GM12878 (cell line): ENCODE data around the gene PJA1. TPM values are rescaled to one million over a fixed set of nuclear protein-coding genes. Genes with fewer than 3 reads are reported as not detected.

Experiments
- ATAC-seq: fragments of 200-7000 bp; cut with Tn5 transposase; 3 replicates; pipeline ENCODE4 v1.9.1; 2020; ENCODE audit warnings: mild to moderate bottlenecking, moderate library complexity
- BruUV-seq: library from RNA; stranded (reverse); fragments of 400-500 nt; replicated peaks from 2 replicates; lab custom pipeline; 2021; lab: Mats Ljungman, UMichigan
- CTCF ChIA-PET: fragments of 300-600 bp; sonication (Branson Sonifier 250); formaldehyde crosslinking; extraction: SDS; loops from one replicate; lab custom pipeline; 2021; ENCODE audit warnings: inconsistent platforms; lab: Yijun Ruan, JAX
- POLR2A ChIA-PET: fragments of 350-600 bp; formaldehyde crosslinking; extraction: SDS; loops from one replicate; lab custom pipeline; 2021; ENCODE audit warnings: inconsistent platforms; lab: Charles Lee
- RAD21 ChIA-PET: fragments of 300-600 bp; sonication (Branson Sonifier 250); formaldehyde crosslinking; loops from one replicate; lab custom pipeline; 2023; ENCODE audit warnings: antibody characterized with exemption; ENCODE audit not compliant: unreplicated experiment; lab: Charles Lee
- SMC1A ChIA-PET: fragments of 300-600 bp; sonication (Branson Sonifier 250); formaldehyde crosslinking; loops from one replicate; lab custom pipeline; 2023; ENCODE audit not compliant: unreplicated experiment, uncharacterized antibody; lab: Charles Lee
- DNase-seq: peaks from one replicate; pipeline ENCODE4 v3.0.0-alpha.2; 2011; ENCODE audit warnings: low read depth, low spot score
- FAIRE-seq: peaks from 3 replicates; lab custom pipeline; 2011; peaks lifted over from hg19 to GRCh38; lab: Jason Lieb, UNC
- H2AFZ ChIP-seq: 2 replicates; pipeline ENCODE4 v1.6.0; 2011; ENCODE audit warnings: low read depth, low read length, control low read depth; ENCODE audit not compliant: control insufficient read depth
- H3K27ac ChIP-seq: 2 replicates; pipeline ENCODE4 v1.5.1; 2011; ENCODE audit warnings: control low read depth; ENCODE audit not compliant: control insufficient read depth, insufficient read depth
- H3K27me3 ChIP-seq, 2 experiments: replicated peaks in 1 of 2; 2 replicates each; pipeline versions ENCODE4 v1.6.0 to v1.6.1; 2011; ENCODE audit warnings: low read length in 1 of 2; ENCODE audit not compliant: control insufficient read depth in 2 of 2, insufficient read depth in 2 of 2
- H3K36me3 ChIP-seq, 2 experiments: 2 replicates each; pipeline ENCODE4 v1.5.1; 2011; ENCODE audit warnings: low read length in 1 of 2; ENCODE audit not compliant: control insufficient read depth in 2 of 2, insufficient read depth in 2 of 2
- H3K4me1 ChIP-seq: 2 replicates; pipeline ENCODE4 v1.6.1; 2011; ENCODE audit warnings: mild to moderate bottlenecking, low read length, moderate library complexity, mixed read lengths; ENCODE audit not compliant: control insufficient read depth, insufficient read depth
- H3K4me2 ChIP-seq: 2 replicates; pipeline ENCODE4 v1.6.0; 2011; ENCODE audit warnings: control low read depth; ENCODE audit not compliant: control insufficient read depth, insufficient read depth
- H3K4me3 ChIP-seq: fragments of 200-600 bp; sonication (generic); 2 replicates; pipeline ENCODE4 v1.5.1; 2016
- H3K79me2 ChIP-seq: 2 replicates; pipeline ENCODE4 v1.6.0; 2011; ENCODE audit warnings: low read length; ENCODE audit not compliant: control insufficient read depth, insufficient read depth
- H3K9ac ChIP-seq: 2 replicates; pipeline ENCODE4 v1.8.0; 2011; ENCODE audit warnings: low read length, control low read depth, mixed read lengths; ENCODE audit not compliant: control insufficient read depth, insufficient read depth
- H3K9me3 ChIP-seq: replicated peaks from 3 replicates; pipeline ENCODE4 v1.5.1; 2011; ENCODE audit warnings: mild to moderate bottlenecking, low read length; ENCODE audit not compliant: control insufficient read depth, insufficient read depth
- H4K20me1 ChIP-seq: 2 replicates; pipeline ENCODE4 v1.6.0; 2011; ENCODE audit not compliant: control insufficient read depth, insufficient read depth
- BRCA1 ChIP-seq: IDR thresholded peaks from 2 replicates; pipeline ENCODE4 v1.6.1; 2011; ENCODE audit warnings: low read depth, low read length, improper control_type of control experiment
- CEBPZ ChIP-seq: fragments of 150-350 bp; IDR thresholded peaks from 2 replicates; pipeline ENCODE4 v1.6.1; 2016; ENCODE audit warnings: low read depth, low read length
- ETV6 ChIP-seq, 2 experiments: fragments of 450-650 bp in 1 of 2; IDR thresholded peaks in 1 of 2; conservative IDR thresholded peaks in 1 of 2; 2 replicates each; pipeline ENCODE4 v1.6.1; 2014; ENCODE audit warnings: antibody characterized with exemption in 1 of 2, borderline replicate concordance in 1 of 2, low read depth in 1 of 2, mild to moderate bottlenecking in 1 of 2, moderate library complexity in 1 of 2
- HDGF ChIP-seq: fragments of 450-650 bp; IDR thresholded peaks from 2 replicates; pipeline ENCODE4 v1.6.1; 2016; ENCODE audit warnings: antibody characterized with exemption
- IKZF1 ChIP-seq: fragments of 450-650 bp; conservative IDR thresholded peaks from 2 replicates; pipeline ENCODE4 v1.6.1; 2017; ENCODE audit warnings: antibody characterized with exemption, mild to moderate bottlenecking
- IRF3 ChIP-seq: fragments of 450-650 bp; IDR thresholded peaks from 2 replicates; pipeline ENCODE4 v1.6.1; 2014; ENCODE audit warnings: mild to moderate bottlenecking
- JUNB ChIP-seq: IDR thresholded peaks from 2 replicates; pipeline ENCODE4 v1.6.1; 2016; ENCODE audit warnings: antibody characterized with exemption, mild to moderate bottlenecking
- POLR2A ChIP-seq: IDR thresholded peaks from 2 replicates; pipeline ENCODE4 v1.6.1; 2011; ENCODE audit warnings: low read depth, mild to moderate bottlenecking, low read length
- RAD51 ChIP-seq: fragments of 450-650 bp; IDR thresholded peaks from 2 replicates; pipeline ENCODE4 v1.6.1; 2016; ENCODE audit warnings: moderate library complexity, mild to moderate bottlenecking, inconsistent platforms
- REST ChIP-seq: IDR thresholded peaks from 2 replicates; pipeline ENCODE4 v1.6.1; 2012; ENCODE audit warnings: mild to moderate bottlenecking, low read depth, low read length
- SMC3 ChIP-seq: IDR thresholded peaks from 2 replicates; pipeline ENCODE4 v1.6.1; 2011; ENCODE audit warnings: low read length, improper control_type of control experiment, borderline replicate concordance
- ZBTB40 ChIP-seq: fragments of 450-650 bp; IDR thresholded peaks from 2 replicates; pipeline ENCODE4 v1.6.1; 2016; ENCODE audit warnings: mild to moderate bottlenecking, moderate library complexity, borderline replicate concordance
- WGBS: methylation state at CpG from one replicate; pipeline ENCODE4 v1.1.6; 2016; ENCODE audit warnings: low lambda C conversion rate; ENCODE audit not compliant: insufficient replicate concordance, insufficient coverage; ENCODE audit errors: missing lambda C conversion rate; 5-methylcytosine and 5-hydroxymethylcytosine counted together
- in situ Hi-C: fragments of 300-500 bp; cut with MboI; formaldehyde crosslinking; loops from 9 replicates; pipeline ENCODE4 v1.14.3; 2018; ENCODE audit warnings: mixed read lengths
- intact Hi-C: fragments of 100-400 bp; cut with micrococcal nuclease; formaldehyde crosslinking; loops from one replicate; pipeline ENCODE4 v1.14.2; 2022; ENCODE audit not compliant: unreplicated experiment
- polyA plus RNA-seq, 11 experiments: library from polyadenylated mRNA; depleted of rRNA in 4 of 11; unstranded in 6 of 11; stranded (reverse) in 5 of 11; fragments of >200 nt; fragmentation: Nextera tagmentation in 4 of 11; fragmentation: Illumina TruSeq in 1 of 11; extraction: Ambion mirVana in 4 of 11; extraction: Trizol in 1 of 11; gene quantifications; 1 replicate in 1 of 11; 2 replicates in 10 of 11; pipeline versions ENCODE4 v1.2.1 to v1.2.3, GENCODE V29; 2011 to 2016; ENCODE audit warnings: inconsistent platforms in 2 of 11, missing spikeins in 2 of 11, low read depth in 1 of 11
- total RNA-seq, 4 experiments: library from RNA; depleted of rRNA in 3 of 4; stranded (reverse); fragments of >200 nt in 3 of 4; fragmentation: Illumina TruSeq in 1 of 4; extraction: Trizol in 1 of 4; gene quantifications; 2 replicates each; pipeline versions ENCODE4 v1.2.1 to v1.2.3, GENCODE V29; 2013 to 2021

The PJA1 gene
- total and polyA plus RNA-seq, 10 of the 15 experiments (the other 5 are each of a cell fraction or from before 2014, with no cell fraction given) = 5.2 to 19.5 (median 10.8) TPM

GRCh38 chrX:69119122-69119521, 46.1 kb downstream of the PJA1 start:
- ChIA-PET SMC1A (no interaction called here), POLR2A (no interaction called here), RAD21 (no interaction called here), CTCF (interaction anchor here (1.6 kb wide), 1 partner anchor 25 kb away, joined by 4 read pairs; no protein-coding TSS in a partner anchor)
- H3K9me3 ChIP-seq = no peaks in the 10 kb centered on the region
- H3K27me3 ChIP-seq = no peaks in the 10 kb centered on the region; a peak in 1 of 4 replicates
- DNase-seq (no peak), ATAC-seq (no peak), FAIRE-seq (no peak)
- WGBS = 5% methylated on average over 2 of the region's 2 CpGs
- intact Hi-C loops (loop anchor here (10.0 kb wide), 1 partner anchor 64 kb away; no protein-coding TSS in a partner anchor), in situ Hi-C loops (no loop called here)
- H3K4me1 ChIP-seq = no peaks in the 10 kb centered on the region
- no peak overlapping the region for H2AFZ ChIP-seq
- BruUV-seq = no TSS peak
- no peak overlapping the region for H3K4me3 ChIP-seq
- H4K20me1 ChIP-seq = no peaks in the 10 kb centered on the region
- H3K36me3 ChIP-seq = no peaks in the 10 kb centered on the region
- H3K4me2 ChIP-seq = no peak overlapping the region
- no peak overlapping the region for H3K9ac ChIP-seq
- H3K27ac ChIP-seq = no peak overlapping the region
- H3K79me2 ChIP-seq = no peaks in the 10 kb centered on the region
- TF ChIP-seq JUNB = no peak
- no peak for TF ChIP-seq IRF3
- no peak for TF ChIP-seq IKZF1
- no peak for TF ChIP-seq CEBPZ
- TF ChIP-seq BRCA1 = no peak
- TF ChIP-seq RAD51 = no peak
- TF ChIP-seq POLR2A = no peak
- no peak for TF ChIP-seq ZBTB40
- TF ChIP-seq REST = no peak
- TF ChIP-seq HDGF = no peak
- TF ChIP-seq SMC3 = no peak
- TF ChIP-seq ETV6 (conservative IDR thresholded peaks at IDR 0.05 in 1 of 2, IDR thresholded peaks at IDR 0.05 in 1 of 2; ENCODE audit: borderline replicate concordance in 1 of 2, low read depth in 1 of 2) = no peak
